ENCODE measurements around the gene GRM5.

DNA sequence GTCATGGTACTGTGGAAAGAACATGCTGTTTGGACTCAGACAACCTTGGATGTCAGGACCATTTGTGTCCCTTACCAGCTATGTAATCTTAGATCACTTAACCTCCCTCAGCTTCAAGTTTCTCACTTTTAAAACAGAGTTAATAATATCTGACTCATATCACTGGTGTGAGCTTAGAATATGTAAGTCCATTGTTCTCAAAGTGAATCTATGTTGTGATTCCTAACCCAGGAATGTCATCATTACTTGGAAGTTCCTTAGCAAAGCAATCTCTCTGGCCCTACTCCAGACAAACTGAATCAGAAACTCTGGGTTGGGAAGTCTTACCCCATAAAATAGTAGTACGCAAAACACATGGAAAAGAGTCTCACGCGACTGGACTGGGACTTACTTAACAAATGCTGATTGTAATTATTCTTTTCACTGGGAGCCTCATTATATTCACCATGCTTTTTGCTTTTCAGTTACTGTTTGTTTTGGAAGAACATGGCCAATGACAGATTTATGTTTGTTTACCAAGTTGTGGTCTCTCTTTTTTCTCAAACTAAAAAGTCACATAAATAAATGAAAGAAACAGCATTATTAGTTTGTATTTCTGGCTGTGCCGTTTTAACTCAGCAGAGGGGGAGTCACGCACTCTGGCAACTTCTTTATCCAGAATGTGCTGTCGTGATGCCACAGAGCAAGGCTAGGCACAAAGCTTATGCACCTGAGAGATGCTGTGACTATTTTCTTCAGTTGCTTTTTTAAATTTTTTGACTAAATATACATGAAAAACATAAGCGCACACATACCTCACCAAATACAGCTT lies 510.6 kb downstream of the GRM5 start:
- TF ChIP-seq, protein P1, sequence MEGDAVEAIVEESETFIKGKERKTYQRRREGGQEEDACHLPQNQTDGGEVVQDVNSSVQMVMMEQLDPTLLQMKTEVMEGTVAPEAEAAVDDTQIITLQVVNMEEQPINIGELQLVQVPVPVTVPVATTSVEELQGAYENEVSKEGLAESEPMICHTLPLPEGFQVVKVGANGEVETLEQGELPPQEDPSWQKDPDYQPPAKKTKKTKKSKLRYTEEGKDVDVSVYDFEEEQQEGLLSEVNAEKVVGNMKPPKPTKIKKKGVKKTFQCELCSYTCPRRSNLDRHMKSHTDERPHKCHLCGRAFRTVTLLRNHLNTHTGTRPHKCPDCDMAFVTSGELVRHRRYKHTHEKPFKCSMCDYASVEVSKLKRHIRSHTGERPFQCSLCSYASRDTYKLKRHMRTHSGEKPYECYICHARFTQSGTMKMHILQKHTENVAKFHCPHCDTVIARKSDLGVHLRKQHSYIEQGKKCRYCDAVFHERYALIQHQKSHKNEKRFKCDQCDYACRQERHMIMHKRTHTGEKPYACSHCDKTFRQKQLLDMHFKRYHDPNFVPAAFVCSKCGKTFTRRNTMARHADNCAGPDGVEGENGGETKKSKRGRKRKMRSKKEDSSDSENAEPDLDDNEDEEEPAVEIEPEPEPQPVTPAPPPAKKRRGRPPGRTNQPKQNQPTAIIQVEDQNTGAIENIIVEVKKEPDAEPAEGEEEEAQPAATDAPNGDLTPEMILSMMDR (IDR thresholded peaks at IDR 0.05; ENCODE audit: low read length): no peak
- TF ChIP-seq EZH2 (IDR thresholded peaks at IDR 0.05; ENCODE audit: borderline replicate concordance, low read length): no peak
